GM12892 (cell line): ENCODE measurements around the gene SHISA6.

Experiments used
- POLR2A ChIP-seq: IDR thresholded peaks from 2 replicates; pipeline ENCODE4 v1.6.1; 2011; ENCODE audit warnings: low read depth, low read length, control low read depth
- POLR2AphosphoS5 ChIP-seq: IDR thresholded peaks from 2 replicates; pipeline ENCODE4 v1.6.1; 2011; ENCODE audit warnings: low read depth, low read length, control low read depth

GRCh38 chr17:11342138-11342537 lies 101.1 kb downstream of the SHISA6 start:
- TF ChIP-seq POLR2A (no peak), POLR2AphosphoS5 (no peak)
